Fibroblast of villous mesenchyme (primary cell): ENCODE results near the gene TXNRD1. TPM values are rescaled to one million over a fixed set of nuclear protein-coding genes. Genes with fewer than 3 reads are reported as not detected.
"Not testable (repeated sequence)": the region's sequence is repeated elsewhere in the genome, so short reads cannot be mapped to it uniquely, and the experiment has no call there.

Source experiments
- DNase-seq: peaks from one replicate; pipeline ENCODE4 v3.0.0-alpha.2; 2010; ENCODE audit warnings: low read depth
- H3K4me3 ChIP-seq: 2 replicates; pipeline ENCODE4 v1.5.1; 2011; ENCODE audit warnings: low read depth, mild to moderate bottlenecking, low read length
- total RNA-seq: library from RNA; depleted of rRNA; stranded (reverse); fragments of >200 nt; gene quantifications from 2 replicates; pipeline ENCODE4 v1.2.3, GENCODE V29; 2012
- TF ChIP-seq, protein P1 (sequence below): IDR thresholded peaks from 2 replicates; pipeline ENCODE4 v1.5.1; 2012; ENCODE audit warnings: low read depth, mild to moderate bottlenecking, low read length; ENCODE audit not compliant: insufficient read depth

TXNRD1 gene
- total RNA-seq, 1 donor = 747 TPM

DNA sequence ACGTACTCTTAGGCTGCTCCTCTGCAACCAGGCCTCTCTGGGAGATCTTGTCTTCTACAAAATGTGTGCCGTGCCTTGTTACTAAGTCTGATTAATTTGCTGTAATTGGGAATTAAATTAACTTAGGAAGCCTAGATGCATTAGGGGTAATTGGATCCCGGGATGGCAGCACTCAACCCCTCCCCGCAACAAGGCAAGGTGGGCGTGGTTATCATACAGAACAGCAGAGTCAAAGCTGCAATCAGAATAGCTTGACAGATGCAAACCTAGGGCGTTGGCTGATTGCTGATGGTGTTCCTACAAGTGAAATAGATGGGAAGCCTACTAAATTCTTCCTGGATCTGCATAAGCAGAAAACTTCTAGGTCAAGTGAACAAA lies 43.0 kb upstream of the TXNRD1 start:
- H3K4me3 ChIP-seq = no peak overlapping the region
- TF ChIP-seq, protein P1, sequence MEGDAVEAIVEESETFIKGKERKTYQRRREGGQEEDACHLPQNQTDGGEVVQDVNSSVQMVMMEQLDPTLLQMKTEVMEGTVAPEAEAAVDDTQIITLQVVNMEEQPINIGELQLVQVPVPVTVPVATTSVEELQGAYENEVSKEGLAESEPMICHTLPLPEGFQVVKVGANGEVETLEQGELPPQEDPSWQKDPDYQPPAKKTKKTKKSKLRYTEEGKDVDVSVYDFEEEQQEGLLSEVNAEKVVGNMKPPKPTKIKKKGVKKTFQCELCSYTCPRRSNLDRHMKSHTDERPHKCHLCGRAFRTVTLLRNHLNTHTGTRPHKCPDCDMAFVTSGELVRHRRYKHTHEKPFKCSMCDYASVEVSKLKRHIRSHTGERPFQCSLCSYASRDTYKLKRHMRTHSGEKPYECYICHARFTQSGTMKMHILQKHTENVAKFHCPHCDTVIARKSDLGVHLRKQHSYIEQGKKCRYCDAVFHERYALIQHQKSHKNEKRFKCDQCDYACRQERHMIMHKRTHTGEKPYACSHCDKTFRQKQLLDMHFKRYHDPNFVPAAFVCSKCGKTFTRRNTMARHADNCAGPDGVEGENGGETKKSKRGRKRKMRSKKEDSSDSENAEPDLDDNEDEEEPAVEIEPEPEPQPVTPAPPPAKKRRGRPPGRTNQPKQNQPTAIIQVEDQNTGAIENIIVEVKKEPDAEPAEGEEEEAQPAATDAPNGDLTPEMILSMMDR = no peak
- DNase-seq = no peak

DNA sequence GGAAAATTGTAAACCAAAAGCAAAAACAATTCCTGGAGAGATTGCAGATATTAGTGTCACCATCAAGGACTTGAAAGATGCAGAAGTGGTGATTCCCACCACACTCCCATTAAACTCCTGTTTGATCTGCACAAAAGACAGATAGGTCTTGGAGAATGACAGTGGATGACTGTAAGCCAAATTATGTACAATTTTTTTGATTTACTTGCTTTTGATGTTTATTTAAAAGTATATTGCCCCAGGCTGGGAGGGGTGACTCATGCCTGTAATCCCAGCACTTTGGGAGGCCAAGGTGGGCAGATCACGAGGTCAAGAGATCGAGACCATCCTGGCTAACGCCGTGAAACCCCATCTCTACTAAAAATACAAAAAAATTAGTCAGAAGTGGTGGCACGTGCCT lies 41.8 kb upstream of the TXNRD1 start:
- DNase-seq, H3K4me3 ChIP-seq: not testable (repeated sequence)

DNA sequence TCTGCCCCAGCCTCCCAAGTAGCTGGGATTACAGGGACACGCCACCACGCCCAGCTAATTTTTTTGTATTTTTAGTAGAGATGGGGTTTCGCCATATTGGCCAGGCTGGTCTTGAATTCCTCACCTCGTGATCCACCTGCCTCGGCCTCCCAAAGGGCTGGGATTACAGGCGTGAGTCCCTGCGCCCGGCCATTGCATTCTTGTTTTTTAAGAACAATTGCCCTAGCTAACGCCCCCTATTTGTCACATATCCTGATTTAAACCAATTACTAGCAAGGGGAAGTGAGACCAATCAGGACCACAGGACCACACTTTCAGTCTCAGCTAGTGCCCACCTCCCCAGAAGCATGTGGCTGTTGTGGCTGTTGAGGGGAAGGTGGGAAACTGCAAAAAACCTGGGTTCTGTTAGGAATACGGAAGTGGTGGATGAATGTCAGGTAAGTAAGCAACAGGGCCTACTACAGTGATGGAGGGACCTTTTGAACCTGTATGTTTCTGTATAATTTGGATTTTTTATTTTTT lies 39.8 kb upstream of the TXNRD1 start:
- H3K4me3 ChIP-seq = no peak overlapping the region
- no peak for DNase-seq
- TF ChIP-seq, protein P1 = no peak

DNA sequence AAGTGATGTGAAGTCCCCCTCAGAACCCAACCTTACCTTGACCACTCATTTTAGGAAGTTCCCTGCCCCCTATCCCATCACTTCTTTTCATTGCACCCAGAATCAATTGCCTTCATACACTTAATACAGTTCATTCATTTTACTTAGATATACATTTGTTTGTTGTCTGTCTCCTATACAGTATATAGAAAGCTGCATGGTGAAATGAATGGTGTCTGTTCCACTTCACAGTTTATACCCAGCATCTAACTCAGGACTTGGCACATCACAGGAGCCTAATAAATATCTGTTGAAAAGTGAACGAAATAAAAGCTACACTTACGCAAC lies 38.3 kb upstream of the TXNRD1 start:
- DNase-seq = no peak
- no peak overlapping the region for H3K4me3 ChIP-seq
- TF ChIP-seq, protein P1 = no peak

DNA sequence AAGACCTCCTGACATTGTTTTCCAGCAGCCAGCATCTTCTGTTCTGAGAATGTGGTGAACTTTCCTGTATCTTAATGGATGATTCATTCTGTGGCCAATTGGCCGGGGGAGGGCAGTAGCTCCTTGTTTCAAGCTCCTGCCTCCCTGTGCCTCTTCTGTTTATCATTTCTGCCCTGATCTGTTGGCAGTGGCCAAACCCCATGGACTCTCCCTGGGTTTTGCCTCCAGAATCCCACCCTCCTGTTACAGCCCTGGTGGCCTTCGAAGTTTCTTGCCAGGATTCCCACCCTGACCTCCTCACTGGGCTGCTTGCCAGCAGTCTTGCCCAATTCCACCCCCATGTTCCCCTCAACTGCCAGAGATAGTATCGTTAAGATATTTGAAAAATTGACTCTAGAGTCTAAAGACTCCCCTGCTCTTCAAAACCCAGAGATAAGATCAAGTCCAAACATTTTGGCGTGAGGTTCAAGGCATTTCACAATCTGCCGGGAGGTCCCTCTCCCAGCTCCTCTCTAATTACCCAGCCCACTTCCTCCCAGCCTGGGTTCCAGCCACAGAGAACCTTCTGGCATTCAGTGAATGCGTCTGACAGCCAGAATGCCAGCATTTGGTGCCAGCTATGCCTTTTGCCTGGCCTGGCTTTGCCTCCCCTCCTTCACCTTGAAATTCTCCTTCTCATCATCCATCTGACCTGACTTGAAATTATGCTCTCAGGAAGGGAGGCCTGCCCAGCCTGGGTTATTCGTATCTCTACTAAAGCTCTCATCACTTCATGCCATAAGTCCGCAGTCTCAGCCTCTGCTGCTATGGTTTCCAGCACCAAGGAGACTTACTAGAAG lies 37.7 kb upstream of the TXNRD1 start:
- DNase-seq = peak; percentile 100
- peak overlapping the region; percentile 10 for H3K4me3 ChIP-seq
- TF ChIP-seq, protein P1 = peak; percentile 48

DNA sequence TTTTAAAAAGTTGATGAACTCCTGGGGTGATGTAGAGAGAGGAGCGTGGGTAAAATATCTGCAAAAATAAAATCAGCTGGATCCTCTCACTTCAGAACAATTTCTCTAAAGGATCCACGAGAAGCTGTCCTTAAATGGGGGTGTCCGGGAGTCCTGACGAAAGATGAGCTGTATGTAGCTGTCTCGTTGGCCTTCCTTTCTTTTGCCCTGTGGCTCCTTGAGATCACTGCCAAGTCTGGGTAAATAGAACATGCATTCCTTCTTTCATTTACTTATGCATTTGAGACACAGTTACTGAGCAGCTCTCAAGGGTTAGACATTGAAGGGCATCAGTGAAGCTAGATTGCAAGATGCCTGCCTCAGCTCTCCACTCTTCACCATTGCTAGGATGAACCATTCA lies 35.2 kb upstream of the TXNRD1 start:
- DNase-seq = no peak
- TF ChIP-seq, protein P1 = no peak
- H3K4me3 ChIP-seq = no peak overlapping the region

DNA sequence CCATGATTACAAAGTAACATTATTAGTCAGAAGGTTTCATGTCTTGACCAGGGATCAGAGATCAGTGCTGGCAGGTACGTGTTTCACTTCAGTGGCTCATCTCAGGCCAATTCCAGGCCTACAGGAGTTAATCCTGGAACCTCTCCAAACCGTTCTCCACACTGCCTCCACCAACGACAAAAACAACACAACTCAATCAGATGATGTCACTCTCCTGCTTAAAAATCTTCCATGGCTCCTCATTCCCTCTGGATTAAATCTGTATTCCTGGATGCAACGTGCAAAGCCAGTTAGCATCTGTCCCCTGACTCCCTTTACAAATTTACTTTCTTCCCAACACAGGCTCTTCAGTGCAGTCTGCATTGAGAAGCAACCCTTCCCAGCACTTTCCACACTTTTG lies 34.3 kb upstream of the TXNRD1 start:
- TF ChIP-seq, protein P1 = no peak
- DNase-seq = peak; percentile 59
- H3K4me3 ChIP-seq = no peak overlapping the region
